ENCODE data around the gene ERFL.
A peak's percentile ranks its signal among the peaks of the same experiment; 100 is the strongest.

DNA sequence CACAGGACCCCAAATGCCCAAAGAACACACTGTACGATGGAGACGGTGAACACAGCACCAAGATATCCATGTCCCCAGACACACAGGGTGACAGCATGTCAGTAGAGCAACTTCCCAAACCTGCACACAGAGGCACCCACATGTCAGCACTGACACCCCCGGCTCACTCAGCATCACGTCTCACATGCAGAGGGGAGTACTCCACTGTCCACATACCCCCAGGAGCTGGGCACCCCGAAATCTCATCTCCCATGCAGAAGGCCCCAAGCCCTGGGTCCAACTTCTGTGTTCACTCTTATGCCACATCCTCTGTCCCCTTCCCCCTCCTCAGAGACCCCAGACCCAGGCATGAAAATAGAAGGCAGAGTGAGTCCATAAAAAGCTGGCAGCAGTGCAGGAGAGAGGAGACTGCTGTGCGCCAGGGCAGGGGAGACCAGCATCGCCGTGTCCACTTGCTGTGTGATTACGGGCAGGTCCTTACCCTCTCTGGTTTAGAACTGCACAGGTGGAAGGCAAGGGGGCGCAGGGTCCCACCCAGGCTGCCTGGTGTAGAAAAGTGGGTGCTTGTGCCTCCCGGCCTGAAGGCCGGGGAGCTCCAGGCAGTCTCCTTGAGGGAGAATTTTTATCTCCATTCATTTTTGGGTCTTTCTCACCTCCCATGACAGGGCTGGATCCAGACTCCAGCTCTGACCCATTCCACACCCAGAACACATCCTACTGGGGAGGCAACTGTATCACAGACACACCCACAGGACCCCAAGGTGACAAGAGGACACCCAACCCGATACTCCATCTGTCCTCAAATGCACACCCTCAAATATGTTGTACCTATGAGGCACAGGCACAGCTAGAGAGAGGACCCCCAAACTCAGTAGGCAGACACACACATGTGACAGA, 17.0 kb downstream of the ERFL start:
- TF ChIP-seq BRCA1 (IDR thresholded peaks at IDR 0.05; ENCODE audit: low read depth, low read length) = no peak
- no peak for TF ChIP-seq GTF2F1 (IDR thresholded peaks at IDR 0.05; ENCODE audit: borderline replicate concordance, low read depth, low read length)
- TF ChIP-seq KDM1A (IDR thresholded peaks at IDR 0.05; ENCODE audit: borderline replicate concordance, low read length) = no peak
- TF ChIP-seq CREB1 (IDR thresholded peaks at IDR 0.05) = no peak
- TF ChIP-seq, protein P1, sequence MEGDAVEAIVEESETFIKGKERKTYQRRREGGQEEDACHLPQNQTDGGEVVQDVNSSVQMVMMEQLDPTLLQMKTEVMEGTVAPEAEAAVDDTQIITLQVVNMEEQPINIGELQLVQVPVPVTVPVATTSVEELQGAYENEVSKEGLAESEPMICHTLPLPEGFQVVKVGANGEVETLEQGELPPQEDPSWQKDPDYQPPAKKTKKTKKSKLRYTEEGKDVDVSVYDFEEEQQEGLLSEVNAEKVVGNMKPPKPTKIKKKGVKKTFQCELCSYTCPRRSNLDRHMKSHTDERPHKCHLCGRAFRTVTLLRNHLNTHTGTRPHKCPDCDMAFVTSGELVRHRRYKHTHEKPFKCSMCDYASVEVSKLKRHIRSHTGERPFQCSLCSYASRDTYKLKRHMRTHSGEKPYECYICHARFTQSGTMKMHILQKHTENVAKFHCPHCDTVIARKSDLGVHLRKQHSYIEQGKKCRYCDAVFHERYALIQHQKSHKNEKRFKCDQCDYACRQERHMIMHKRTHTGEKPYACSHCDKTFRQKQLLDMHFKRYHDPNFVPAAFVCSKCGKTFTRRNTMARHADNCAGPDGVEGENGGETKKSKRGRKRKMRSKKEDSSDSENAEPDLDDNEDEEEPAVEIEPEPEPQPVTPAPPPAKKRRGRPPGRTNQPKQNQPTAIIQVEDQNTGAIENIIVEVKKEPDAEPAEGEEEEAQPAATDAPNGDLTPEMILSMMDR (IDR thresholded peaks at IDR 0.05; ENCODE audit: control extremely low read depth in 1 of 3, insufficient read depth in 1 of 3, low read depth in 1 of 3, low read length in 3 of 3) = no peak
- TF ChIP-seq POLR2AphosphoS5 (IDR thresholded peaks at IDR 0.05; ENCODE audit: low read depth, low read length) = 0 out of 2 replicates have a peak, but pooled peaks have one; percentile 17
- no peak for TF ChIP-seq RFX5 (IDR thresholded peaks at IDR 0.05; ENCODE audit: borderline replicate concordance, low read depth, low read length)
- no peak for TF ChIP-seq POLR2A (IDR thresholded peaks at IDR 0.05; ENCODE audit: control extremely low read depth in 1 of 2, low read depth in 2 of 2, low read length in 2 of 2)
- no peak for TF ChIP-seq EGR1 (IDR thresholded peaks at IDR 0.05; ENCODE audit: borderline replicate concordance, low read depth, low read length)

Data from H1 (cell line).